ENCODE results near the gene GALNT16.
"Not testable (repeated sequence)": the region's sequence is repeated elsewhere in the genome, so short reads cannot be mapped to it uniquely, and the experiment has no call there.

GALNT16 gene

DNA sequence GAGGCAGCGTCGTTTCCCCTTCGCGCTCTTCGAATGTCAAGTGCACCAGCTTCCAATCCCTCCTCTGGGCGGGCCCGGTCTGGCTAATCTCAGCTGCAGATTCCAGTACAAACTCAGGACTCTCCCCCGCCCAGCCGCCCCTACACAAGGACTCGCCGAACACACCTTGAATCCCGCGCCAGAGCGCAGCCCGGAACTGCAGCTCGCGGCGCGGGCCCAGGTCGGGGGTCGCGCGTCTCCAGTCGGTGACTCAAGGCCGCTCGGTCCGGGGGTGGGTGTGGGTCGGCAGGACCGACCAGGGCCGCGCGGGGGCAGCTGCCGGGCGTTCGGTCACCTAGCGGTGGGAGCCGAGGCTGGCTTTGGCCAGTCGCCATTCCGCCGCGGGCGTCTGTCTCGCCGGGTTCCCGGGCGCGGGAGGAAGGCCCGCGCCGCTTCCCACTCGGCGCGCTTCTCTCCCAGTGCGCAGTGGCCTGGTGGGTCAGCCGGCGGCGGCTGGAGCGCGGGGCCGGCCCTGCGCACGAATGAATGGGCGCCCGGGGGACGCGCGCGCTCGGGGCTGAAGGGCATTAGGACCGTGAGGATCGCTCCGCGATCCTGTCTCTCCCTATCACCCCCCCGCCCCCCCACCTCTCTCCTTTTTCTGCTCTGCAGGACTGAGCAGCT is at the start of gene GALNT16:
GALNT16 (plus strand) TSS at position 632 of the 663 bp plus-strand sequence. CDS start 133 bp downstream, outside the sequence.
- peaks cover 73% of the 10 kb centered on the region for H3K27me3 Mint-ChIP-seq (ENCODE audit: low read depth)
- H3K4me3 Mint-ChIP-seq, result no peak within 1 kb of the TSS
- H3K27ac Mint-ChIP-seq, result no peak within 1 kb of the TSS
- H3K36me3 Mint-ChIP-seq (ENCODE audit: low read depth), result no peaks in the 10 kb centered on the region
- H3K4me1 Mint-ChIP-seq (ENCODE audit: low read depth), result no peaks in the 10 kb centered on the region
- no peaks in the 10 kb centered on the region for H3K9me3 Mint-ChIP-seq

DNA sequence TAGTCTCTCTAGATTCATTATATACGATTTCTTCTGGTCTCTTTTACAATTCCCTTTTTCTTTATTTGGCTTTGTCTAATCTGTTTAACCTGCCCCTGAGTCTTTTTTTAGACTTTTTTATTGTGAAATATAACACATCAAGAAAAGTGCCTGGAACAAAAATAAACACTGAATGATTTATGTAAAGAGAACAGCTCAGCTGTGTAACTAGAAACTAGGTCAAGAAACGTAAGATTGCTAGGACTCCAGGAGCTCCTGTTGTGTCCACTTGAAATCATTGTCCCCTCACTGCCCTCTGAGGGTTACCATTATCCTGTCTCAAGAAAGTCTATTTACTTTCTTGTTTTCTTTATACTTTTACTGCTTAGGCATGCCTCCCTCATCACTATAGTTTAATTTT is 45.6 kb upstream of the GALNT16 start:
- Mint-ChIP-seq H3K36me3 (ENCODE audit: low read depth) (peaks cover 5% of the 10 kb centered on the region), H3K27ac (no peak overlapping the region), H3K27me3 (ENCODE audit: low read depth) (no peaks in the 10 kb centered on the region), H3K4me1 (ENCODE audit: low read depth) (no peaks in the 10 kb centered on the region), H3K9me3 (no peaks in the 10 kb centered on the region), H3K4me3 (no peak overlapping the region)

DNA sequence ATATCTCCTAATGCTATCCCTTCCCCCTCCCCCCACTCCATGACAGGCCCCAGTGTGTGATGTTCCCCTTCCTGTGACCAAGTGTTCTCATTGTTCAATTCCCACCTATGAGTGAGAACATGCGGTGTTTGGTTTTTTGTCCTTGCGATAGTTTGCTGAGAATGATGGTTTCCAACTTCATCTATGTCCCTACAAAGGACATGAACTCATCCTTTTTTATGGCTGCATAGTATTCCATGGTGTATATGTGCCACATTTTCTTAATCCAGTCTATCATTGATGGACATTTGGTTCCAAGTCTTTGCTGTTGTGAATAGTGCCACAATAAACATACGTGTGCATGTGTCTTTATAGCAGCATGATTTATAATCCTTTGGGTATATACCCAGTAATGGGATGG is 42.3 kb upstream of the GALNT16 start:
- H3K9me3 Mint-ChIP-seq; H3K4me1 Mint-ChIP-seq (ENCODE audit: low read depth); H3K4me3 Mint-ChIP-seq; H3K36me3 Mint-ChIP-seq (ENCODE audit: low read depth); H3K27ac Mint-ChIP-seq; H3K27me3 Mint-ChIP-seq (ENCODE audit: low read depth): not testable (repeated sequence)

DNA sequence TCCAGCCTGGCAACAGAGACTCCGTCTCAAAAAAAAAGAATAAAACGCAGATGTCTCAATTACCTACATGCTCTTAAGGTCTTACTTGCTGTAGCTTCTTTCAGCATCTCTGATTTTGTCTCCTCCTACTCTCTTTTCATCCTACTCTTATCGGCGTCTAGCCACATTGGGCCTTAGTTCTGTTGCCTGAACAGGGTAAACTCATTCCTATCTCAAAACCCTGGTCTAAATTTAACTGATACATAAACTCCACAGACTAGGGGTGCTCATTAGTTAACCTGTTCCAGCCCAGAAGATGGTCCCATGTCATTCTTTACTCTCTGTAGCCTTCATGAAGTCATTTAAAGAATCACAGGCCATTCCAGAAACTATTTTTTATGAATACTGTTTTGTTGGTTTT is 35.0 kb upstream of the GALNT16 start:
- no peaks in the 10 kb centered on the region for H3K27me3 Mint-ChIP-seq (ENCODE audit: low read depth)
- no peaks in the 10 kb centered on the region for H3K36me3 Mint-ChIP-seq (ENCODE audit: low read depth)
- H3K4me1 Mint-ChIP-seq (ENCODE audit: low read depth), result no peaks in the 10 kb centered on the region
- no peak overlapping the region for H3K4me3 Mint-ChIP-seq
- H3K27ac Mint-ChIP-seq, result no peak overlapping the region
- no peaks in the 10 kb centered on the region for H3K9me3 Mint-ChIP-seq

DNA sequence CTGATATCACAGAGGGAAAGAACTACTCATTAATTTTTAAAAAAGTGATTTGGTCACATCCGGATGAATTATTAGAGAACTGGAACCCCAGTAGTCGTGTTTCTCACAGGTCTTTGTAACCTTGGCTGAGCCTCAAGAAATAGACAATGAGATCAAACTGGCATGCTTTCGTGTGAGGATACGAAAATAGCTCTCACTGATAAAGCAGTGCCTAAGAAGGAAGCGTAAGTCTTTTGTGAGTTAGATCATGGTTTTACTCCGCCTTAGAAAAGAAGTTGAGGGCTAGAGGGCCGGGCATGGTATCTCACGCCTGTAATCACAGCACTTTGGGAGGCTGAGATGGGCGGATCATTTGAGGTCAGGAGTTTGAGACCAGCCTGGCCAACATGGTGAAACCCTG is 33.8 kb upstream of the GALNT16 start:
- H3K4me1 Mint-ChIP-seq (ENCODE audit: low read depth), result no peaks in the 10 kb centered on the region
- H3K27me3 Mint-ChIP-seq (ENCODE audit: low read depth), result no peaks in the 10 kb centered on the region
- H3K9me3 Mint-ChIP-seq, result no peaks in the 10 kb centered on the region
- no peaks in the 10 kb centered on the region for H3K36me3 Mint-ChIP-seq (ENCODE audit: low read depth)
- H3K4me3 Mint-ChIP-seq, result no peak overlapping the region
- no peak overlapping the region for H3K27ac Mint-ChIP-seq

DNA sequence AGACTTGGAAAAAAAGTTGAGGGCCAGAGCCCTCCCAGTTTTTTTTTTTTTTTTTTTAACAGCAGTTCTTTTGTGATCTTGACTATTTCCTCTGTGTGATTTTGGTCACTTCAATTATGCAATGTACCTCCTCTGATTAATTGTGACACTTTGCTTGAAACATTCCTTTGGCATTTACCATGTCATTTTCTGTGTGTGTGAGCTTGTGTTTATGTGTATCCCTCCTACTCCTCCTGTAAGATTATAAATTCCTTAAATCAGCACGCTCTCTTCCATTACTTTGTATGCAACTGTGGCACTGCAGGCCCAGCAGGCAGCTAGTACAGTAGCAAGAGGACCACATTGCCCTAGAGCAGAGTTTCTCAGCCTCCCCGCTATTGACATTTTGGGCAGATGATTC is 33.2 kb upstream of the GALNT16 start:
- no peaks in the 10 kb centered on the region for H3K27me3 Mint-ChIP-seq (ENCODE audit: low read depth)
- no peak overlapping the region for H3K4me3 Mint-ChIP-seq
- H3K27ac Mint-ChIP-seq, result no peak overlapping the region
- H3K36me3 Mint-ChIP-seq (ENCODE audit: low read depth), result peaks cover 2% of the 10 kb centered on the region
- H3K9me3 Mint-ChIP-seq, result no peaks in the 10 kb centered on the region
- no peaks in the 10 kb centered on the region for H3K4me1 Mint-ChIP-seq (ENCODE audit: low read depth)

DNA sequence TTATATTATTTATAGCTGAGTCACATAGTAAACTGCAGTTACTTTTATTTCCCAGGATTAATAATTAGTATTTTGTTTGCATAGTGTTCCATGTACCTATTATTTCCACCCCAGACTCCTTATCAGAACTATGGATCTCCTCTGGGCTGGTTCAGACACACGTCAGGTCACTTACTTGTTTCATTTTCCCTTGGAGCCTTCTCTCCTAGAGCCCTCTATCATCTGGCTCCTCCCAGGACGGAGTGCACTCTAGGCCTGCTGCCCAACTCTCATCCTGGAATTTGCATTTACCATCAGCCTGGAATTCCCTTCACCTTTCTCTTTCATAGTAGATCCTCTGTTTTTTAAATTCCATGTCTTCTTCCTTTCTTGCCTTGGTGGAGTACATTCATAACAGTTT is 28.5 kb upstream of the GALNT16 start:
- H3K27ac Mint-ChIP-seq, result no peak overlapping the region

DNA sequence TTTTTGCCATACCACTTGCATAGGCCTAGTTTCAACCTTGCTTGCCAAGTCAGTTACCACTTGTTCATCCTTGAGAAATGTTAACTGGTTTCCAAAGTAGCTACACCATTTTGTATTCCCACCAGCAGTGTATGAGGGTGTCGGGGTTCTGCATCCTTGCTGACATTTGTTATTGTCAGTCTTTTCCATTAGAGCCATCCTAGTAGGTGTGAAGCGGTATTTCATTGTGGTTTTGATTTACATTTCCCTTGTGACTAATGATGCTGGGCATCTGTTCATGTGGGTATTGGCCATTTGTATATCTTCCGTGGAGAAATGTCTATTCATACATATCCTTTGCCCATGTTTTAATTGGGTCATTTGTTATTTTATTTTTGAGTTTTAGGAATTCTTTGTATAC is 27.6 kb upstream of the GALNT16 start:
- Mint-ChIP-seq H3K4me3 (no peak overlapping the region), H3K9me3 (no peaks in the 10 kb centered on the region), H3K27me3 (ENCODE audit: low read depth) (no peaks in the 10 kb centered on the region), H3K36me3 (ENCODE audit: low read depth) (peaks cover 4% of the 10 kb centered on the region), H3K4me1 (ENCODE audit: low read depth) (no peaks in the 10 kb centered on the region), H3K27ac (no peak overlapping the region)

More for the DNA sequence above, 28.5 kb upstream of the GALNT16 start:
- H3K4me1 Mint-ChIP-seq (ENCODE audit: low read depth), result no peaks in the 10 kb centered on the region
- H3K4me3 Mint-ChIP-seq, result no peak overlapping the region
- no peaks in the 10 kb centered on the region for H3K27me3 Mint-ChIP-seq (ENCODE audit: low read depth)
- H3K9me3 Mint-ChIP-seq, result no peaks in the 10 kb centered on the region
- H3K36me3 Mint-ChIP-seq (ENCODE audit: low read depth), result peaks cover 4% of the 10 kb centered on the region

DNA sequence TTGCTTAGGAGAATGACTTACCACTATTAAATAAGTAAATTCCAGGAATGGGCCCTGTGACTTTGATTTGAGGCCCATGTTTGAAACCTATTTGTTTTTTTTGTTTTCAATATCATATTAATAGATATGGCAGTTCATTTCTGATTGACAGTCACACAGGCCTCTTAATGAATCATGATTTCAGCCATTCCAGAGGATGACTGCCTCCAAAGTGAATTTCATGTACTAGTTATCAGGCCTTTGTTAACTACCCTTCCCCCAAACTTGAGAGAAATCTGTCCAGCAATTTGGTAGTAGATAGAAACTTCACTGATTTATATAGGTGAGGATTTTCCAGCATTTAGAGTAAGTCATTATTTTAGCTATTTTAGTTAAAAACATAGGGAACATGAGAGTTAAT is 25.9 kb upstream of the GALNT16 start:
- no peaks in the 10 kb centered on the region for H3K27me3 Mint-ChIP-seq (ENCODE audit: low read depth)
- H3K4me3 Mint-ChIP-seq, result no peak overlapping the region
- H3K27ac Mint-ChIP-seq, result no peak overlapping the region
- no peaks in the 10 kb centered on the region for H3K4me1 Mint-ChIP-seq (ENCODE audit: low read depth)
- peaks cover 4% of the 10 kb centered on the region for H3K36me3 Mint-ChIP-seq (ENCODE audit: low read depth)
- H3K9me3 Mint-ChIP-seq, result no peaks in the 10 kb centered on the region

DNA sequence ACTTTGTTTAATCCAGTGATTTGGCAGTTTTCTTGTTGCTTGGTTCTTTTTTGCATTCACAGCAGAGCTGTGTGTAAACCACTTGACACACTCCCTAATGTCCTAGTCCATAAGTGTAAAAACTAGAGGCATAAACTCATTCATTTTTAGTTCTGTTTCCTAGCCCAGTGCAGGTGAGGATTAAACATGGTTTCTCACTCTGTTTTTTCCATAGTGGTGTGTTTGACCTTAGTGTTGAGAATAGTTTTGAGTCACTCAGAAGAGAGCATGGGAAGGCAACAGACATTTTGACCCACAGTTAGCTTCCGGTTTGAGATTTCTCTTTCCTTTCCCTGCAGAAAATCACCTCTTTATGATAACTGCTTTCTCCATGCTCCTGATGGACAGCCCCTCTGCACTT is 24.2 kb upstream of the GALNT16 start:
- Mint-ChIP-seq H3K9me3 (no peaks in the 10 kb centered on the region), H3K4me3 (no peak overlapping the region), H3K27ac (peak overlapping the region; percentile 7), H3K4me1 (ENCODE audit: low read depth) (no peaks in the 10 kb centered on the region), H3K27me3 (ENCODE audit: low read depth) (no peaks in the 10 kb centered on the region), H3K36me3 (ENCODE audit: low read depth) (peaks cover 4% of the 10 kb centered on the region)

DNA sequence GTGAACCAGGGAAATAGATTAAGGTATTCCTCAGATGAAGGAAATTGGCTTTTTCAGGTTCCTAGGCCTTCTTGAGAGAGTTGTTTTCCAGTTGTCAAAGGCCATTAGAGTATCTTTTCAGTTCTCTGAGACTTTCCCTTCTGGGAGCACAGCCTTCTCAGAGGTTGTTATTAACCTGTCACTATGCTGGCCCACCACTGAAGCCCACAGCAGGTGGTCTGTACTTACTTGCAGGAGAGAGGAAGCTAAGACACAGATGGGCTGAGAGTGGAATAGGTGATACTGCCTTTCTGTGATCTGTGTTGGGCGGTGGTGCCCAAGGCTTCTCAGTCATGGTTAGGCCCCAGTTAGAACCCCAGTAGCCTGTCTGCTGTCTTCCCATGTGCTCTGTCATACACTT is 22.8 kb upstream of the GALNT16 start:
- no peaks in the 10 kb centered on the region for H3K27me3 Mint-ChIP-seq (ENCODE audit: low read depth)
- H3K4me1 Mint-ChIP-seq (ENCODE audit: low read depth), result no peaks in the 10 kb centered on the region
- no peak overlapping the region for H3K4me3 Mint-ChIP-seq
- H3K9me3 Mint-ChIP-seq, result no peaks in the 10 kb centered on the region
- no peak overlapping the region for H3K27ac Mint-ChIP-seq
- peaks cover 2% of the 10 kb centered on the region for H3K36me3 Mint-ChIP-seq (ENCODE audit: low read depth)

DNA sequence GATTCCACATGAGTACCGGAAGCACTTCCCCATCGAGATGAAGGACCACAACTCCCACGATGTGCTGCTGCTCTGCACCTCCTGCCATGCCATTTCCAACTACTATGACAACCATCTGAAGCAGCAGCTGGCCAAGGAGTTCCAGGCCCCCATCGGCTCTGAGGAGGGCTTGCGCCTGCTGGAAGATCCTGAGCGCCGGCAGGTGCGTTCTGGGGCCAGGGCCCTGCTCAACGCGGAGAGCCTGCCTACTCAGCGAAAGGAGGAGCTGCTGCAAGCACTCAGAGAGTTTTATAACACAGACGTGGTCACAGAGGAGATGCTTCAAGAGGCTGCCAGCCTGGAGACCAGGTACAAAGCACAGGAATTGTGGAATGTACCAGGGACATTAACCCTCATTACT is 22.4 kb upstream of the GALNT16 start:
- H3K27me3 Mint-ChIP-seq (ENCODE audit: low read depth), result no peaks in the 10 kb centered on the region
- no peaks in the 10 kb centered on the region for H3K4me1 Mint-ChIP-seq (ENCODE audit: low read depth)
- H3K36me3 Mint-ChIP-seq (ENCODE audit: low read depth), result peaks cover 2% of the 10 kb centered on the region
- no peak overlapping the region for H3K4me3 Mint-ChIP-seq
- no peaks in the 10 kb centered on the region for H3K9me3 Mint-ChIP-seq
- H3K27ac Mint-ChIP-seq, result no peak overlapping the region

DNA sequence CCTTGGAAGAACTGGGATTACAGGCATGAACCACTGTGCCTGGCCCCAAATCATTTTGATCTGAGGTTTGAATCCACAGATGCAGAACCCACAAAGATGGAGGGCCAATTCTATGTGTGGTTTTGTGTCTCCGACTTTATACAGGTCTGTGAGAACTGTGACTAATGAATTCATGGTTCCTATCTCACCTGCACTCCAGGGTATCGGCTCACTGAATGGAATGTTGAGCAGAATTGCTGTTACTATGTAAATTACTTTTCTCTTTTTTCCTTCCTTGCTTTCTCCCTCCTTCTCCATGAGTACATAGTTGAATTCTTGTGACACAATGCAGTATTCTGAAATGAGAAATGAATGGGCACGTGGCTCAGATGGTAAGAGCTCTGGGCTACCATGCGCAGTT is 21.1 kb upstream of the GALNT16 start:
- Mint-ChIP-seq H3K27me3 (ENCODE audit: low read depth) (no peaks in the 10 kb centered on the region), H3K36me3 (ENCODE audit: low read depth) (peaks cover 2% of the 10 kb centered on the region), H3K9me3 (no peaks in the 10 kb centered on the region), H3K4me1 (ENCODE audit: low read depth) (no peaks in the 10 kb centered on the region), H3K4me3 (no peak overlapping the region), H3K27ac (no peak overlapping the region)

DNA sequence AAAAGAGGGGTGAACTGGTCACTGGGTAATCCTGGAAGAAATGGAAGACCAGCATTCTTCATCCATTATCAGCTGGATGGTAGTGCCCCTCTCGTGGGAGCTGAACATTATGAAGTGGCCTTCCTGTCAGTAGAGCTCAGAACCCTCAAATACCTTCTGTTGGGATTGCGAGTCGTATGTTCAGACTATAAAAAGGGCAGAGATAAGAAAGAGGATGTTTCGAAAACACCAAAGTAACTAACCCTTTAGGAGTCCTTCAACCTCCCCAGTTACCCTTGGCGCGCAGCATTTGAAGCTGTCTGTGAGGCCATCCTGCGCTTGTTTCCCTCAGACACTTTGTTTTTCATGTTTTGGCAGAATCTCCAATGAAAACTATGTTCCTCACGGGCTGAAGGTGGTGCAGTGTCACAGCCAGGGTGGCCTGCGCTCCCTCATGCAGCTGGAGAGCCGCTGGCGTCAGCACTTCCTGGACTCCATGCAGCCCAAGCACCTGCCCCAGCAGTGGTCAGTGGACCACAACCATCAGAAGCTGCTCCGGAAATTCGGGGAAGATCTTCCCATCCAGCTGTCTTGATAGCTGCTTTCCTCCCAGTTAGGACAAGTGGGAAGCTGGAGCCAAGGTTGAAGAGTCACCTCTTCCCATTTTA is 19.3 kb upstream of the GALNT16 start:
- Mint-ChIP-seq H3K9me3 (no peaks in the 10 kb centered on the region), H3K27ac (no peak overlapping the region), H3K4me3 (no peak overlapping the region), H3K27me3 (ENCODE audit: low read depth) (no peaks in the 10 kb centered on the region), H3K4me1 (ENCODE audit: low read depth) (no peaks in the 10 kb centered on the region), H3K36me3 (ENCODE audit: low read depth) (no peaks in the 10 kb centered on the region)

DNA sequence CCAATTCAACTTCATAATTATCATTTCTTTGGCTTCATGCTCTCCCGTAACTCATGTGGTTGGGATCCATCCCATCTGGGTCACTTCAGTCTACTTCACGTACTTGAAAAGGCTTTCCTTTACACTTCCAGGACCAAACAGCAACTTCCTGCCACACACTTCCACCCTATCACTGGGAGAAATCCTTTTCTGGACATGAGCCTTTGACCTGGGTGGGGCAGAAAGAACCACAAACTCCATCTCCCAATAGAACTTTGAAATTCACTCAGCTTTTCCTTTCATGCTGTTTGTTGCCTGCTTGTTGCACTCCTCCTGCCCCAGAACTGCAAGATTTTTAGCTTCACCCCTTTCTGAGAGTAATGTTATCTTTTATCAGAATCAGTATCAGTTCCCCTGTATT is 18.4 kb upstream of the GALNT16 start:
- Mint-ChIP-seq H3K27me3 (ENCODE audit: low read depth) (no peaks in the 10 kb centered on the region), H3K4me3 (no peak overlapping the region), H3K4me1 (ENCODE audit: low read depth) (no peaks in the 10 kb centered on the region), H3K27ac (no peak overlapping the region), H3K36me3 (ENCODE audit: low read depth) (no peaks in the 10 kb centered on the region), H3K9me3 (no peaks in the 10 kb centered on the region)

All from T-helper 1 cell treated with Interleukin-12 subunit alpha and Interleukin-12 subunit beta and Interleukin-4 antibody, amounts not matched to agents 30 μg/mL and 1 μg/mL, for 36 hours (primary cell).